GM21515 (cell line): ENCODE measurements around the gene POLG.

Source experiments
- ATAC-seq: cut with Tn5 transposase; IDR thresholded peaks from one replicate; pipeline ENCODE4 v1.9.1; 2021; ENCODE audit not compliant: unreplicated experiment

The POLG gene

GRCh38 chr15:89327113-89327512 is 7.5 kb downstream of the POLG start:
- no peak for ATAC-seq

- ATAC-seq = no peak
These were observed 8.3 kb downstream of the POLG start for GRCh38 chr15:89326316-89326715.

GRCh38 chr15:89325039-89325803 is 9.4 kb downstream of the POLG start:
- no peak for ATAC-seq

GRCh38 chr15:89323825-89324224 is 10.8 kb downstream of the POLG start:
- no peak for ATAC-seq

- no peak for ATAC-seq
These were observed 11.8 kb downstream of the POLG start for GRCh38 chr15:89322822-89323221.

- no peak for ATAC-seq
These were observed 12.9 kb downstream of the POLG start for GRCh38 chr15:89321521-89322410.

- no peak for ATAC-seq
These were observed 14.4 kb downstream of the POLG start for GRCh38 chr15:89320200-89320599.

GRCh38 chr15:89319678-89320077 is 14.9 kb downstream of the POLG start:
- ATAC-seq = no peak

- ATAC-seq = no peak
These were observed 17.4 kb downstream of the POLG start for GRCh38 chr15:89317186-89317720.

- no peak for ATAC-seq
These were observed 18.1 kb downstream of the POLG start for GRCh38 chr15:89316504-89316903.

GRCh38 chr15:89315375-89315929 is 19.2 kb downstream of the POLG start:
- no peak for ATAC-seq

GRCh38 chr15:89309993-89310392 is 24.6 kb downstream of the POLG start:
- no peak for ATAC-seq

GRCh38 chr15:89308236-89308635 is 26.4 kb downstream of the POLG start:
- ATAC-seq = no peak

GRCh38 chr15:89307791-89308190 is 26.8 kb downstream of the POLG start:
- ATAC-seq = no peak

- ATAC-seq = no peak
These were observed 27.5 kb downstream of the POLG start for GRCh38 chr15:89307046-89307587.

GRCh38 chr15:89305395-89305794 is 29.2 kb downstream of the POLG start:
- ATAC-seq = no peak

GRCh38 chr15:89303986-89304385 is 30.6 kb downstream of the POLG start:
- no peak for ATAC-seq

GRCh38 chr15:89301304-89302089 is 33.1 kb downstream of the POLG start:
- no peak for ATAC-seq

- no peak for ATAC-seq
These were observed 34.7 kb downstream of the POLG start for GRCh38 chr15:89299896-89300295.

GRCh38 chr15:89293012-89293411 is 41.6 kb downstream of the POLG start:
- no peak for ATAC-seq
